WERI-Rb-1 (cell line): ENCODE results near the gene AK6.
A peak's percentile ranks its signal among the peaks of the same experiment; 100 is the strongest.
"Not testable (repeated sequence)": the region's sequence is repeated elsewhere in the genome, so short reads cannot be mapped to it uniquely, and the experiment has no call there.

Experiments
- DNase-seq: peaks from one replicate; pipeline ENCODE4 v3.0.0-alpha.2; 2020
- H3K27ac ChIP-seq: fragments of 250-450 bp; sonication (Bioruptor Pico); 2 replicates; pipeline ENCODE4 v1.5.1; 2020; ENCODE audit warnings: mild to moderate bottlenecking, moderate library complexity
- H3K27me3 ChIP-seq: fragments of 250-450 bp; sonication (Bioruptor Pico); 2 replicates; pipeline ENCODE4 v1.5.1; 2021; ENCODE audit warnings: mild to moderate bottlenecking, low read depth, moderate library complexity; ENCODE audit not compliant: insufficient read depth, severe bottlenecking
- H3K36me3 ChIP-seq: fragments of 250-450 bp; sonication (Bioruptor Pico); 2 replicates; pipeline ENCODE4 v1.5.1; 2020; ENCODE audit warnings: mild to moderate bottlenecking, moderate library complexity
- H3K4me3 ChIP-seq: 2 replicates; pipeline ENCODE4 v1.5.1; 2011; ENCODE audit warnings: low read depth, mild to moderate bottlenecking, control low read depth, low read length
- H3K9me3 ChIP-seq: fragments of 250-450 bp; sonication (Bioruptor Pico); 2 replicates; pipeline ENCODE4 v1.5.1; 2021; ENCODE audit warnings: mild to moderate bottlenecking, moderate library complexity; ENCODE audit not compliant: severe bottlenecking
- TF ChIP-seq, protein P1 (sequence below): IDR thresholded peaks from 2 replicates; pipeline ENCODE4 v1.5.1; 2011; ENCODE audit warnings: low read depth, mild to moderate bottlenecking, control low read depth, inconsistent platforms, low read length

The AK6 gene

DNA sequence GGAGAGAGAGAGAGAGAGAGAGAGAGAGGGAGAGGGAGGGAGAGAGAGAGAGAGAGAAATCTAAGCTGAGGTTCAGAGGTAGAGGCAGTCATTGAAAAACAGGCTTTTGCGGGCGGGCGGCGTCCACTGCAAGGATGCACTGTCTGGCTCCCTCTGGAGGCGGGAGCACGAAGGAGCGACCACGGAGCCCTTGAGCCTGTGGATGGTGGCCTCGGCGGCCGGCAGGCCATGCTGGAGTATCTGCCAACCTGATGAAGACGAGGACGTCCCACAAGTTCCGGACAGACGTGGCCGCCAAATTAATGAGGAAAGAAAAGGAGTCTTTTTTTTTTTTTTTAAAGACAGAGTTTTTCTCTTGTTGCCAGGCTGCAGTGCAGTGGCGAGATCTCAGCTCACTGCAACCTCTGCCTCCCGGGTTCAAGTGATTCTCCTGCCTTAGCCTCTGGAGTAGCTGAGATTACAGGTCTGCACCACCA lies 34.5 kb downstream of the AK6 start:
- peak; percentile 88 for DNase-seq
- no peaks in the 10 kb centered on the region for H3K36me3 ChIP-seq
- no peaks in the 10 kb centered on the region for H3K9me3 ChIP-seq
- TF ChIP-seq, protein P1, sequence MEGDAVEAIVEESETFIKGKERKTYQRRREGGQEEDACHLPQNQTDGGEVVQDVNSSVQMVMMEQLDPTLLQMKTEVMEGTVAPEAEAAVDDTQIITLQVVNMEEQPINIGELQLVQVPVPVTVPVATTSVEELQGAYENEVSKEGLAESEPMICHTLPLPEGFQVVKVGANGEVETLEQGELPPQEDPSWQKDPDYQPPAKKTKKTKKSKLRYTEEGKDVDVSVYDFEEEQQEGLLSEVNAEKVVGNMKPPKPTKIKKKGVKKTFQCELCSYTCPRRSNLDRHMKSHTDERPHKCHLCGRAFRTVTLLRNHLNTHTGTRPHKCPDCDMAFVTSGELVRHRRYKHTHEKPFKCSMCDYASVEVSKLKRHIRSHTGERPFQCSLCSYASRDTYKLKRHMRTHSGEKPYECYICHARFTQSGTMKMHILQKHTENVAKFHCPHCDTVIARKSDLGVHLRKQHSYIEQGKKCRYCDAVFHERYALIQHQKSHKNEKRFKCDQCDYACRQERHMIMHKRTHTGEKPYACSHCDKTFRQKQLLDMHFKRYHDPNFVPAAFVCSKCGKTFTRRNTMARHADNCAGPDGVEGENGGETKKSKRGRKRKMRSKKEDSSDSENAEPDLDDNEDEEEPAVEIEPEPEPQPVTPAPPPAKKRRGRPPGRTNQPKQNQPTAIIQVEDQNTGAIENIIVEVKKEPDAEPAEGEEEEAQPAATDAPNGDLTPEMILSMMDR: peak; percentile 92
- H3K27me3 ChIP-seq: no peaks in the 10 kb centered on the region
- H3K4me3 ChIP-seq: no peak overlapping the region
- 0 out of 2 replicates have a peak overlapping the region, but pooled peaks have one; percentile 27 for H3K27ac ChIP-seq

DNA sequence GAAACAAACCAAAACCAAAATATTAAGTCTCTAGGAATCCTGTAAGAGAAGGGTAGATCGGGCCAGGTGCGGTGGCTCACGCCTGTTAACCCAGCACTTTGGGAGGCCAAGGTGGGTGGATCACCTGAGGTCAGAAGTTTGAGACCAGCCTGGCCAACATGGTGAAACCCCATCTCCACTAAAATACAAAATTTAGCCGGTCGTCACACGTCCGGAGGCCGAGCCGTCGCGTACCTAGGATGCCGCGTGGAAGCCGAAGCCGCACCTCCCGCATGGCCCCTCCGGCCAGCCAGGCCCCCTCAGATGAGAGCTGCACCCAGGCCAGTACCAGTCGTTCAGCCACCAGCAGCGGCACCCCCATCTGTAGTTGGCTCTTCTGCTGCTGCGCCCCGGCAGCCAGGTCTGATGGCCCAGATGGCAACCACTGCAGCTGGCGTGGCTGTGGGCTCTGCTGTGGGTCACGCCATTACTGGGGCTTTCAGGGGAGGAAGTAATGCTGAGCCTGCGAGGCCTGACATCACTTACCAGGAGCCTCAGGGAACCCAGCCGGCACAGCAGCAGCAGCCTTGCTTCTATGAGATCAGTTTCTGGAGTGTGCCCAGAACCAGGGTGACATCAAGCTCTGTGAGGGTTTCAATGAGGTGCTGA lies 35.5 kb downstream of the AK6 start:
- H3K36me3 ChIP-seq, H3K27me3 ChIP-seq, H3K4me3 ChIP-seq, H3K27ac ChIP-seq, H3K9me3 ChIP-seq, DNase-seq: not testable (repeated sequence)

- H3K27ac ChIP-seq: no peak overlapping the region; the same call in 1 of the 2 replicates
- peak overlapping the region; percentile 67 for H3K4me3 ChIP-seq
- no peaks in the 10 kb centered on the region for H3K36me3 ChIP-seq
- TF ChIP-seq, protein P1: no peak
- H3K27me3 ChIP-seq: no peaks in the 10 kb centered on the region
- no peak for DNase-seq
- no peaks in the 10 kb centered on the region for H3K9me3 ChIP-seq
Measured at GRCh38 chr5:69331528-69332445, 37.5 kb downstream of the AK6 start.

DNA sequence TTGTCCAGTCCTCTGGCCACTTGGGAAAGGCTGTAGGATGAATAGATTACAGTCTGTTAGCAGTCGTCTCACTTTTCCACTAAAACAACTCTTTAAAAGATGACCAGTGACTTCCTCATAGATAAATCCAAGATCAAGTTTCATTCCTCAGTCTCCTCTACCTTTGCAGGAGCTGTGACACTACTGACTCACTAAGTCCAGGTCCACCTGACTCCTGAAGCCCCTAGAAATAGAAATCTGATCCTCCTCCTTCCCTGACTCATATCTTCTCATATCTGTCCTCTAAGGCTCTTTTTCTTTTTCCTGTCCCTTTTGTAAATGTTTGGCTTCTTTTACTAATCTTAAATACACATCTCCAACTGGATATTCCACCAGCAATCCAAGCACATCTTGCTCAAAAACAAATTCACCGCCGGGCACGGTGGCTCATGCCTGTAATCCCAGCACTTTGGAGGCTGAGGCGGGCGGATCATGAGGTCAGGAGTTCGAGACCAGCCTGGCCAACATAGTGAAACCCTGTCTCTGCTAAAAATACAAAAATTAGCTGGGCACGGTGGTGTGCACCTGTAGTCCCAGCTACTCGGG lies 39.3 kb downstream of the AK6 start:
- TF ChIP-seq, protein P1: no peak
- no peak for DNase-seq

GRCh38 chr5:69326365-69326764 lies 43.0 kb downstream of the AK6 start:
- TF ChIP-seq, protein P1: no peak
- Histone ChIP-seq H3K9me3 (no peaks in the 10 kb centered on the region), H3K27ac (no peak overlapping the region), H3K4me3 (no peak overlapping the region), H3K27me3 (no peaks in the 10 kb centered on the region), H3K36me3 (no peaks in the 10 kb centered on the region)
- no peak for DNase-seq

More for the DNA sequence above, 39.3 kb downstream of the AK6 start:
- H3K27ac ChIP-seq: no peak overlapping the region
- no peaks in the 10 kb centered on the region for H3K27me3 ChIP-seq
- no peaks in the 10 kb centered on the region for H3K36me3 ChIP-seq
- H3K4me3 ChIP-seq: no peak overlapping the region
- no peaks in the 10 kb centered on the region for H3K9me3 ChIP-seq

- H3K27ac ChIP-seq: no peak overlapping the region
Measured at GRCh38 chr5:69317391-69317790, 51.9 kb downstream of the AK6 start.

More at GRCh38 chr5:69317391-69317790, 51.9 kb downstream of the AK6 start:
- H3K36me3 ChIP-seq: peaks cover 18% of the 10 kb centered on the region
- TF ChIP-seq, protein P1: no peak
- H3K4me3 ChIP-seq: no peak overlapping the region
- H3K27me3 ChIP-seq: no peaks in the 10 kb centered on the region
- no peaks in the 10 kb centered on the region for H3K9me3 ChIP-seq
- DNase-seq: no peak
